Heart left ventricle (tissue), 16 donors: ENCODE data around the gene LPCAT1. TPM values are rescaled to one million over a fixed set of nuclear protein-coding genes. Genes with fewer than 3 reads are reported as not detected.

Source experiments
- ATAC-seq, 4 donors: fragments of 200-7000 bp; cut with Tn5 transposase; one replicate each; pipeline ENCODE4 v1.9.1; 2020 to 2022; ENCODE audit warnings: moderate library complexity in 4 of 4, mild to moderate bottlenecking in 3 of 4, moderate number of reproducible peaks in 1 of 4
- DNase-seq, 5 donors: peaks; one replicate each; pipeline ENCODE4 v3.0.0-alpha.2; 2020
- H3K27ac ChIP-seq, 12 donors: fragments of 200-600 bp; sonication (generic) in 4 of 12; one replicate each; pipeline versions ENCODE4 v1.5.0 to v1.8.0; 2016 to 2022; ENCODE audit warnings: mild to moderate bottlenecking in 2 of 12
- H3K27me3 ChIP-seq, 9 donors: fragments of 200-600 bp; sonication (generic) in 2 of 9; one replicate each; pipeline versions ENCODE4 v1.5.1 to v1.8.0; 2016 to 2022; ENCODE audit warnings: mild to moderate bottlenecking in 3 of 9
- H3K36me3 ChIP-seq, 9 donors: fragments of 200-600 bp; sonication (generic) in 2 of 9; one replicate each; pipeline versions ENCODE4 v1.5.0 to v1.8.0; 2018 to 2022; ENCODE audit warnings: mild to moderate bottlenecking in 2 of 9
- H3K4me1 ChIP-seq, 12 donors: fragments of 200-600 bp; sonication (generic) in 4 of 12; one replicate each; pipeline versions ENCODE4 v1.5.0 to v1.8.0; 2016 to 2022; ENCODE audit warnings: mild to moderate bottlenecking in 3 of 12
- H3K4me3 ChIP-seq, 12 donors: fragments of 200-600 bp; sonication (generic) in 4 of 12; one replicate each; pipeline versions ENCODE4 v1.5.0 to v1.8.0; 2017 to 2022; ENCODE audit warnings: mild to moderate bottlenecking in 9 of 12, moderate library complexity in 4 of 12
- H3K9me3 ChIP-seq, 12 donors: fragments of 200-600 bp; sonication (generic) in 4 of 12; one replicate each; pipeline versions ENCODE4 v1.5.0 to v1.8.0; 2016 to 2022; ENCODE audit warnings: mild to moderate bottlenecking in 1 of 12
- CTCF ChIP-seq, 12 donors: fragments of 200-600 bp; sonication (generic) in 4 of 12; IDR thresholded peaks; one replicate each; pipeline versions ENCODE4 v1.5.0 to v1.8.0; 2018 to 2022; ENCODE audit warnings: antibody characterized with exemption in 12 of 12, mild to moderate bottlenecking in 5 of 12
- POLR2A ChIP-seq, 2 donors: fragments of 450-650 bp; IDR thresholded peaks; one replicate each; pipeline ENCODE4 v1.6.1; 2017; ENCODE audit warnings: antibody characterized with exemption in 2 of 2, mild to moderate bottlenecking in 2 of 2, moderate library complexity in 2 of 2
- WGBS, 4 donors: extraction: QIAGEN DNeasy Blood & Tissue Kit in 2 of 4; methylation state at CpG; one replicate each; pipeline versions ENCODE4 v1.1.5 to v1.1.7; 2013 to 2018; 5-methylcytosine and 5-hydroxymethylcytosine counted together
- intact Hi-C, 10 donors: fragments of 100-400 bp; cut with DNase I; formaldehyde crosslinking; loops; one replicate each; pipeline versions ENCODE4 v1.11.1 to v1.14.2; 2022
- polyA plus RNA-seq, 2 donors: library from polyadenylated mRNA; stranded (reverse); fragments of 200-250 nt; gene quantifications; one replicate each; pipeline ENCODE4 v1.2.3, GENCODE V29; 2013
- total RNA-seq, 9 donors: library from RNA; depleted of rRNA in 2 of 9; stranded (reverse); fragments of >200 nt in 2 of 9; fragmentation: NEBNext Ultra II Directional in 3 of 9; extraction: Animal tissue kit (Norgen Biotek cat#: 25700) in 3 of 9; gene quantifications; one replicate each; pipeline versions ENCODE4 v1.1.0 to v1.2.4, GENCODE V29; 2016 to 2023
- donor health status: ischemic (EF 13 %, LVEDD 7.1; RV severe dilation, severe dysfunction).
- donor health status: healthy with polysubstance abuse.
- donor health status: DM: no; HTN: yes; CAD: no.
- donor health status: DM: no; HTN: no; CAD: no.
- donor health status: ischemic (EF 25% LVEDD 6.9; RV normal size, moderate dysfunction).
- donor health status: ischemic (EF 25% LVEDD 5.7; RV mildly dilated, moderate dysfunction).
- donor health status: healthy.
- donor health status: DM: yes; HTN: yes; CAD: no.
- donor health status: ischemic (EF 35%, LVEDD 5.7; RV mildly dilated, moderate dysfunction).
- donor health status: nonischemic (EF 11% LVEDD 7.7; RV severe dilation, severe dysfunction).
- donor health status: DM: yes; HTN: yes; CAD: no.
- donor health status: PGD.
- donor health status: ischemic (EF 29% LVEDD 5.4; RV normal size, mild dysfunction).
- donor health status: nonischemic (EF 23%, LVEDD 6.1; RV moderate dilation, normal function).

LPCAT1 gene
- total and polyA plus RNA-seq, 11 donors, result 8.2 to 30.6 (median 9.9) TPM

DNA sequence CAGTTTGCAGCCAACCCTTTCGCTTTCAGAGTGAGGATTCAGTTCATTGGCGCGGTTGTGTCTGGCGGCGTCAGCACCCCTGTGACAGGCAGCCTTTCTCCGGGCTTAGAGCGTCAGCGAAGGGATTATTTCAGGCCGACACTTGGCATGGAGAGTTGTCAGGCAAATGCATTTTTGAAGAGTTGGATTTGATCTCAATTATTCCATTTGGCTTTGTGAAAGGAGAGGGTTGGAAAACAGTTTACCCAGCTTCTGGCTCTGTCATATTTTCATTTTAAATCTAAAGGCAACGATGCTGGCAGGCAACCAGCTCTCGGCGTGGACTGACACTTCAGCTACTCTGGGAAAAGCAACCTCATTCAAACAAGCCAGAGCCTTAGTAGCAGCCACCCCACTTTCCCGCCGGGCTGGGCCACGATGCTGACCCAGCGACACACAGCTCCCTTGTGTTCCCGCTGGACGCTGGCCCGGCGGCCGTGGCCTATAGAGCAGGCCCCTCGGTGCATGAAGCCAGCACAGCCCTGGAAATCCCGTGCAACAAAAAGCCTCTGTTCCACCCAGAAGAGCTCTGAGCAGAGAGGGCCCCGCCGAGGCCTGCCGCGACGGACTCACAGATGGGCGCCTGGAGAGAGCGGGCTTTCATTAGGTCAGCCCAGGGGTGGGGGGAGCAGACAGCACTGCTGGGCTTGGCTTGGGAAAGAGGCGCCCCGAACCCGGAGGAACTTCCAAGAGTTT lies 28.9 kb upstream of the LPCAT1 start:
- intact Hi-C loops, result loop anchor here in 1 of 10 donors (10.0 kb wide), 1 partner anchor 58 kb away; no protein-coding TSS in a partner anchor
- WGBS, 4 donors, result 48 to 63% (median 57%) methylated on average over 28 to 33 of the region's 33 CpGs
- Histone ChIP-seq H3K36me3 (no peaks in the 10 kb centered on the region), H3K4me3 (peak overlapping the region in 8 of 12 donors; percentile 3 to 51 (median 22)), H3K9me3 (no peaks in the 10 kb centered on the region), H3K4me1 (peaks cover 0 to 4% (median 0%) of the 10 kb centered on the region in 12 donors), H3K27ac (no peak overlapping the region), H3K27me3 (peaks cover 0 to 4% (median 0%) of the 10 kb centered on the region in 9 donors)
- TF ChIP-seq CTCF (IDR thresholded peaks at IDR 0.05) (no peak), POLR2A (IDR thresholded peaks at IDR 0.05) (no peak)
- DNase-seq (peak in 4 of 5 donors; percentile 33 to 62 (median 46)), ATAC-seq (peak in 3 of 4 donors; percentile 29 to 48 (median 44))

DNA sequence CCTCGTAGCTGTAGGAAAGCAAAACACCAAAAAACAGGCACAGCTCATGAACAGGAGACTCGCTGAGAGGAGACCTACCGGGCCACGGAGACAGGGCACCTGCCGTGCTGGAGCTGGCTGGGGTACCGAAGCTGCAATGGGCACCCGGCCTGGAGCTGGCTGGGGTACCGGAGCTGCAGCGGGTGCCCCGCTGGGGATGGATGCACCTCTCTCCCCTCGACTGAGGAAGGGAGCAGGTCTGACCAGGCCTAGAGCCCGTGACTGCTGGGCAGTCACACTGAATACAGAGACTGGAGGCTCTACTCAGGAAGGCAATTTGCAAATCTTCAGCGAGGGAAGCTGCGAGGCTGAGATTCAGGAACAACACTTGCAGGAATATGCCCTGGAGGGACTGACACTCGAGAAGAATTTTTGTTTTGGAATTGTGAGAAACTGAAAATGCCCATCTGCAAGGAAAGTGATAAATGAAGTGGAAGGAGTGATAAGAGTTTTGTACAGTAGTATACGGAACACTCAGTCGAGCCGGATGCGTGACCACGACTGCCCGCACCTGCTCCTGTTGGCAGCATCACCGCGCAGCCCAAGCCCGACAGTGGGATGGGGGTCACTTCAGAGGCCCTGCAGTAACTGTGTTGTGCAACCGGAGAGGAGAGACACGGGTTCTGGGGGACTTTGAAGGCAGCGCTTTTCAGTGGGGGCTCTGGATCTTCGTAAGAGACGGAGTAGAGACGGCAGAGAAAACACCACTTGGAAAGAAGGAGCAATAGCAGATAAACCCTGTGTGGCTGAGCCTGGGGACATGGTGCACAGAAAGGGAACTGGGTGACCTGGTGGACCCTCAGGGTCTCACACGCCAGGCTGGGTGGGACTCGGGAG lies 27.9 kb upstream of the LPCAT1 start:
- DNase-seq (peak in 2 of 5 donors; percentile 11 to 32), ATAC-seq (no peak)
- no peak for TF ChIP-seq CTCF (IDR thresholded peaks at IDR 0.05)
- TF ChIP-seq POLR2A (IDR thresholded peaks at IDR 0.05), result no peak
- Histone ChIP-seq H3K27ac (no peak overlapping the region), H3K4me3 (peak overlapping the region in 4 of 12 donors; percentile 3 to 51 (median 32)), H3K27me3 (peaks cover 0 to 4% (median 0%) of the 10 kb centered on the region in 9 donors), H3K9me3 (no peaks in the 10 kb centered on the region), H3K4me1 (peaks cover 0 to 4% (median 0%) of the 10 kb centered on the region in 12 donors), H3K36me3 (no peaks in the 10 kb centered on the region)
- 84 to 88% (median 87%) methylated on average over 32 of the region's 32 CpGs for WGBS, 4 donors
- intact Hi-C loops, result loop anchor here in 1 of 10 donors (10.0 kb wide), 1 partner anchor 57 kb away; no protein-coding TSS in a partner anchor

DNA sequence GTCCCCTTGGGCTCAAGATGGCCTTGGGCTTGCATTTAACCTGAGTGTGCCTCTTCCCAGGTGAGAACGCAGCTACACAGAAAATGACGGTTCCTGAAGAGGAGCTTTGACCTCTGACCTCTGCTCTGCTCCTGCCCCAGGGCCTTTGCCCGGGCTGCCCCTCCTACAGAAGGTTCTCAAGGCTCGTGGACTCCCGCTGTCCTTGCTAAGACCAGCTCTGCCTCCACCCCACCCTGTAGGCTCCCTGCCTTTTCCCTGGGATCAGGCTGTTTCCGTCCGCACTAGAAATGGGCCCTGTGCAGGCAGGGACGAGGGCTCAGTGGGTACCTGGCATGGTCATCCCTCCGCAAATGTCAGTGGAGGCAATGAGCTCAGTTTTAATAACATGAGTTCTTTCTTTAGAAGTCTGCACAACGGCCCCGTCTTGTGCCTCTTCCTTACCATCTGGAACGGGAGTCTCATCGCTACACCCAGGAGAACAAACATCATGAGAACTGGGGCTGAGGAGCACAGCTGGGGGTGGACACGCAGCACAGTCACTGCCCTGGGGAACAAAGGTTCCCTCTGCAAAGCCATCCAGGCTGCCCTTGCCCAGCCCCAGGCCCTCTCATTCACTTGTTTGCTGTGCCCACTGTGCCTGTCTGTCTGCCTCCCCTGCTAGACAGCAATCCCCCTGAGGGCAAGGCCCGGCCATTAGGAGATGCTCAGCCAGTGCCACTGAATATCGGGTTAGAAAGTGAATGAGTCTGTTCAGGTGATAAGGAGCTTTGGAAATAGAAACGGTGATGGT lies 26.7 kb upstream of the LPCAT1 start:
- TF ChIP-seq POLR2A (IDR thresholded peaks at IDR 0.05) (no peak), CTCF (IDR thresholded peaks at IDR 0.05) (no peak)
- H3K4me1 ChIP-seq, result peaks cover 0 to 4% (median 0%) of the 10 kb centered on the region in 12 donors
- H3K27me3 ChIP-seq, result no peaks in the 10 kb centered on the region
- H3K9me3 ChIP-seq, result no peaks in the 10 kb centered on the region
- WGBS, 4 donors, result 91 to 94% (median 93%) methylated on average over 17 of the region's 17 CpGs
- DNase-seq (peak in 2 of 5 donors; percentile 10 to 34), ATAC-seq (no peak)
- H3K4me3 ChIP-seq, result no peak overlapping the region
- no peaks in the 10 kb centered on the region for H3K36me3 ChIP-seq
- H3K27ac ChIP-seq, result no peak overlapping the region
- intact Hi-C loops, result loop anchor here in 1 of 10 donors (10.0 kb wide), 1 partner anchor 56 kb away; no protein-coding TSS in a partner anchor
